ENCODE data around the gene GCK.

Gene GCK

DNA sequence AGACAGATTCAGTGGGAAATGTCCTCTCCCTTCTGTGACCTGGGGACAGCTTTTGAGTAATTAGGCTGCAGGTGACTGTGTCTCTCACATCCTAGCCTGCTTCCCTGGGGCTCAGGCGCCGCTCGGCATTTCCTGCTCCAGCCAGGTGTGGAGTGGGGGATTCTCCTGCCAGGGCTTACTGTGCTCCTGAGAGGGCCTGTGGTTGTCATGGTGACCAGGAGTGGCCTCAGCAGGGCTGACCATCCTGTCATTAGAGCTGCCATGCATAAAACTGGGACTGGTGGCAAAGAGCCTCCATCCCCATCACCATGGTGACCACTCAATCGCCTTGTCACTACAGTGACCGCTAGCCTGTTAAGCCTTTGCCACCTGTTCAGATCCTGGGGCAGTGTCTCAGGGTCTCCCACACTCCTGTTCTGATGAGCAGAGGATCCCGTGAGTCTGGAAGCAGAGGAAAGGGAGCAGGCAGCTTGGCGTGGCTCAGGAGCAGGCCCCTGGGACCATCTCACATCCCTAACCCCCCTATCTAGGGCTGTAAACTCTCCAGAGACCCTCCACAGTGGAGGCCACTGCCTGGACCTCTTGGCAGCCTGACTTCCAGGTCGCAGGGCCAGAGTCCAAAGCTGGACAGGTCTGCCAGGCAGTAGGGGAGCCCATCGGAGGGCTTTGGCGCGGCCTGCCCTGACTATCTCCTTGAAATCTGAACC, at the start of gene GCK:
Gene GCK, minus strand, starts transcription at position 154 of the 707 bp plus-strand sequence. CDS start 486 bp downstream, outside the sequence.
- TF ChIP-seq CTCF (conservative IDR thresholded peaks at IDR 0.05): no peak
- H3K27ac ChIP-seq: no peak within 1 kb of the TSS

GRCh38 chr7:44238116-44238695, 49.0 kb upstream of the GCK start:
- H3K27ac ChIP-seq: no peak overlapping the region
- no peak for TF ChIP-seq CTCF (conservative IDR thresholded peaks at IDR 0.05)

DNA sequence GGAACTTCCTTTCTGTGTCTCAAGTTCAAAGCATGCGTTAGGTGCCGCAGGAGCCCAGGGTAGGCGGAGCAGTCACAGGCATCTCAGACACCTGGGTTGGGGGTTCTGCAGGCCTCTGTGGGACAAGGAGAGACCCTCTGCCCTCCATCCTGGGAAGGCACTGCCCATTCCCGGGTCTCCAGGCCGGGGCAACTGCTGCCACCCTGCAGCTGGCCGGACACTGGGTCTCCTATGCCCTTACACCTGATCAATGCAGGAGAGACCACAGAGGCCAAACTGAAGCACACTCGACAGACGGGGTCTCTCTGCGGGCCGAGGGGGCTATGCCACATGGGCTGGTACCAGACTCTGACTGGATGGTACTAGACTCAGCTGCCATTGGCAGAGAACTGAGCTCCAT, 48.5 kb upstream of the GCK start:
- TF ChIP-seq CTCF (conservative IDR thresholded peaks at IDR 0.05): no peak
- no peak overlapping the region for H3K27ac ChIP-seq

- no peak for TF ChIP-seq CTCF (conservative IDR thresholded peaks at IDR 0.05)
- H3K27ac ChIP-seq: no peak overlapping the region
Observed at GRCh38 chr7:44236333-44236728, 47.1 kb upstream of the GCK start.

GRCh38 chr7:44235582-44236332, 46.5 kb upstream of the GCK start:
- TF ChIP-seq CTCF (conservative IDR thresholded peaks at IDR 0.05): no peak
- no peak overlapping the region for H3K27ac ChIP-seq

DNA sequence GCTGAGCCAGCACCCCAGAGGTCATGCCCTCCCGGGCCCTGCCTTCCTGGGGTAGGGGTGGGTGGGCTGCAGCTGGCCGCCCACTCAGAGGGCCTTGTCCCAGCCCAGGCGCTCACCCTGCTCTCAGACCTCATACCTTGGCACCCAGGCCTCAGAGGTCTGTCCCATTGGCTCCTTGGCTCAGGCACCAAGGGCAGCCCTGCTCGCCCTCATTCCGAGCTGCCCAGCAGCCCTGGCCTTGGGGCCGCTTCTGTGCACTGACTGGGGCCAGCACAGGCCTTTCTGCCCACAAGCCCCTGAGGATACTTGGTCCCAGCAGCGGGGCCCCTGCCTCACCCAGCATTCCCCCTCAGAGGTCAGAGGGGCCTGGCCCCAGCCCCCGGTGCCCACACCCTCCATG, 45.8 kb upstream of the GCK start:
- no peak overlapping the region for H3K27ac ChIP-seq
- no peak for TF ChIP-seq CTCF (conservative IDR thresholded peaks at IDR 0.05)

DNA sequence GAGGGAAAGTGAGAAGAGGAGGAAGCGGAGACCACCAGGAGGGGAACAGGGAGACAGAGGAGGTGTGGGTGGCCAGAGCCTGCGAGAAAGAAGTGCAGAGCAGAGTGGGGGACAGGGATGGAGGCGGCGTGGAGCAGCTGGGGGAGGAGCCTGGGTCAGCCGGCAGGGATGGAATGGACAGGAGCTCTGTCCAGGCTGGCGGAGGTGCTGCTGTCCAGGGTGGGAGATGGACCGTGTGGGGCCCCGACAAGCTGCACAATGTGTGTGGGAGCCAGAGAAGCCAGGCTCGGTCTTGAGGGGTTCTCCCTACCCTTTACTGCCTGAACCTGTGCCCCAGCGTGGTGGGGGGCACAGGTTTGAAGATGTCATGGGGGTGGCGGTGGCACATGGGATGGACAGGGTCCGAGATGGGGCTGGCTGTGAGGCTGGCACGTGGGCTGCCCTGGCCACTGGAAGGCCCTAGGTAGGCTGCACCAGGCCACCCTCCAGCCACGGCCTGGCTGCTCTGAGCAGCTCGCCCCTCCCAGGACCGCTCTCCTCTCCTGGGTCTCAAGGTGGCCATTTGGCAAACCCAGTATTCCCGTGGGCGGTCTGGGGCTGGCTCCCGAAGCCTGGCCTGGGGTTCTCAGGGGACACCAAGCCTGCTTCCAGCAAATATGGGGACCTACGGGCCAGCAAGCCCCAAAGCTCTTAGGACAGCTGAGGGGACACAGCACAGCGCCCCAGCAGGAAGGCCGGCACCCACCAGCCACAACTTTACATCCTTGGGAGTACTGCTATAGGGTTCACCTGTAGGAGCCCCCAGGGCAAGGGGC, 43.9 kb upstream of the GCK start:
- no peak overlapping the region for H3K27ac ChIP-seq
- TF ChIP-seq CTCF (conservative IDR thresholded peaks at IDR 0.05): no peak

All from VCaP (cell line).